GM20431 (cell line): ENCODE data around the gene PPP6R3.
"Not testable (repeated sequence)": the region's sequence is repeated elsewhere in the genome, so short reads cannot be mapped to it uniquely, and the experiment has no call there.

ENCODE experiments used
- in situ Hi-C: fragments of 300-500 bp; cut with MseI, MboI; formaldehyde crosslinking; loops from one replicate; pipeline ENCODE4 v1.15.0; 2020; ENCODE audit warnings: low sequenced_read_pairs; ENCODE audit not compliant: unreplicated experiment

PPP6R3 gene

DNA sequence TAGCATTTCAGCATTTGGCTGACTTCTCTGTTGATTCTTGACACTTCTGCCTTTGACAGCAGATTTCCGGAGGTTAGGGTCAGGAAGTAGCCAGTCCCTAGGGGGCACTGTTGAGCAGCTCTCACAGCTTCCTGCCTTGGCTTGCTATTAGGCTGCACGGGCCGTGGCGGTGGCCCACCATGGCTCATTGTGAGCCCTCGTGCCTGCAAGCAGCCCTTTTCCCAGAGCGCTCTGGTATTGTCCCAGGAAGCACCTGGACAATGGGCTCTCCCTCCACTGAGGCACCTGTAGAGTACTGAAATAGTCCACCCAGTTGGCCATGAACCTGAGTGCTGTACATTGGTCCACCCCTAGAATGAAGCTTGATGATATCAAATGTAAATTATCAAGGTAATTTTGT lies 123.5 kb downstream of the PPP6R3 start:
- in situ Hi-C loops: no loop called here

DNA sequence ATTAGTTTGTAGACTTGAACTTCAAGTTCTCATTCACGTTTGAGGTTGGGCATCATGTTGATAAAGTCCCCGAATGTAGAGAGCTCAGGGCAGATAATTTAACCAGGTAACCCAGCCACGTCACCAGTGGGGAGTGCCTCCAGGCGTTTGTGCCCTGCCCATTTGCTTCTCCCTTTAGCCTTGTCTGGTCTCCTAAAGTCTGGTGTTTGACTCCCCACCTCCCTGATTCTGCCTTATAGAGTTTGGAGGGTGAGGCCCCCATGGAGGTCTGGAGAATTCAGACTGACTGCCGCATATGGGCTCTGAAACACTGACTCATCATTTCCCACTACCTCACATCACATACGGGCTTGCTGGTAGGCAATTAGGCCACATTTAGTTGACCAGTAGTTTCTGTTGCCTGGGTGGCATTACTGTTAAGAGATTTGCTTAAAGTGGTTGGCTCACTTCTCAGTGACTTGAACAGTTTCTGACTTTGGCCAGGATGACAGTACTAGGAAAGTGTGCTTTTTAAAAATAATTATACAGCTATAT lies 124.5 kb downstream of the PPP6R3 start:
- in situ Hi-C loops: no loop called here

DNA sequence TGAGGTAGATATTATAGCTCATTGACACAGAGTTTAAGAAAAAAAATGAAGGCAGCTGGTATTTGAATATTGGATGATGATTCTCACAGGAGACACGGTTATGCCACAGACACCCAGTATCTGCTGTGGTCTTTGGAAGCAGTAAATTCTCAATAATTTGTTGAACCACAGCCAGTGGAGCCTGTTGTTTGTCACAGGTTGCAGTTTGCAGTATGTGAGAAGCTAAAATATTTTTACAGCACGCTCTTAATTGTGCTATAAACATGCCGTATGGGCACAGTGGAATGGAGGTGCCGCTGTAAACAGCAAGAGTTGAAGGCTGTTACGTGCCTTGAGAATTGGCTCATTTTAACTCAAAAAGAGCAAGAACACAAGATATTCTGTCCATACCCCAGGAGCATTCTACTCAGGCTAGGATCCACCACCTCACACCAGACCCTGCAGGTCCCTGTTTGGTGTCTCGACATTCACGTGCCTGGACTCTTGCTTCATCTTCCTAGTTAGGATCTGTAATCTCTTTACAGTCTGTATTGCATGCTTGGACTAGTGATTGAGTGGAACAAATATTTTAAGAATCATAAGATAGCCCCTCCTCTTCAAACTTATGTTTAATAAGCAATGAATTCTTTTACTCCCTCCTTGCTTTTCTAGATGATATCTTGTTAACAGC lies 129.1 kb downstream of the PPP6R3 start:
- in situ Hi-C loops: no loop called here

DNA sequence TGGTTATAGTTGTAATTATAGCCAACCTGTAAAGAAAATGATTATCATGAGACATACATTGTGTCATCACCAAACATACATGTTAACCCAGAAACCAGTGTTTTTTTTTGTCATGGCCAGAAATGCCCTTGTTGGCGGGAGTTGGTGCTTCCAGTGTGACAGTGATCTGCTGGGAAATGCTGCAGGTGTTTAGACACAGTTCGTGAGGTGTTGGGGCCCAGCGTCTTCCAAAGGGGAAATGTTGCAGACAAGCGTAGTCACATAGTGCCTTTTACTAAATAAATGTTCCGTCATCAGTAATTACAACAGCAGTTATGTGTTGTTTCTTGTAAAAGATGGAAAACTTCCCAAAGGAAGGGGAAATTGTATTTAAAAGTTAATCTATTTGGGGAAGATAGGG lies 131.2 kb downstream of the PPP6R3 start:
- in situ Hi-C loops: no loop called here

DNA sequence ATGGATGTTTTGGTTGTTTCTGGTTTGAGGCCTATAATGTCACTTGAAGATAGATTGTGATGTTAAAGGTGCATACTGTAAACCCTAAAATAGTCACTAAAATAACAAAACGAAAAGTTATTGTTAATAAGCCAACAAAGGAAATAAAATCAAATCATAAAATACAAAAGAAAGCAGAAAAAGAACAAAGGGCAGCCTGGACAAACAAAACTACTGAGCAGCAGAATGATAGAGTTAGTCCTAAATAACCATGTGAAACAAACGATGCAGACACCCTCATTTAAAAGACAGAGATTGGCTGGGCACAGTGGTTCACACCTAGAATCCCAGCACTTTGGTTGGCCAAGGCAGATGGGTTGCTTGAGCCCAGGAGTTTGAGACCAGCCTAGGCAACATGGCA lies 132.9 kb downstream of the PPP6R3 start:
- in situ Hi-C loops: no loop called here

DNA sequence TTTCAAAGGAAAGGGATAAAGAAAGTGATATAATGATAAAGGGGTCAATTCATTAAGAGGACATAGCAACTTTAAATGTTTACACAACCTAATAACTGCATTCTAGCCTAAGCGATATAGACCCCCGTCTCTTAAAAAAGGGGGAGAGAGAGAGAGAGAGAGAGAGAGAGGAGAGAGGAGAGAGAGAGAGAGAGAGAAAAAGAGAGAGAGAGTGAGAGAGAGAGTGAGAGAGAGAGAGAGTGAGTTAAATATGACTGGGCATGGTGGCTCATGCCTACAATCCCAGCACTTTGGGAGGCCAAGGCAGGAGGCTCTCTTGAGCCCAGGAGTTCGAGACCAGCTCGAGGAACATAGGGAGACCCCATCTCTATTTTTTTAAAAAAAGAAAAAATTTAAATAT lies 133.6 kb downstream of the PPP6R3 start:
- in situ Hi-C loops: no loop called here

DNA sequence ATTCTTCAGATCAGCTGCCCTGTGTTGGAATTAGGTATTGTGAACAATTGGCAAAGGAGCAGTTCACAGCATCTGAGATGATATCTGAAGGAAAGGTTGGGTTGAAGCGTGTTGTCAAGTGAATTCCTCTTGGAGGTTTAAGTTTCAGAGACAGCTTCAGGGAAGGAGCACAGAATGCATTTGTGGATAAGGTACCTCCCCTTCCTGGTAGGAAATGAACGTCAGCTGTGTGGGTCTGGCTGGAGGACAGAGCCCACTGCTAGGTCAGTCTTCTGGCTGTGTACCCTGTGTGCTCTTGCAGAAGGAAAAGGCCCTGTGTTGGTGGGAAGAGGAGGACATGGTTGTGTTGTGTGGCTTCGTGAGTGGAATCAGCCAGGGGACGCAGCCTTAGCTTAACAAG lies 135.7 kb downstream of the PPP6R3 start:
- in situ Hi-C loops: no loop called here

DNA sequence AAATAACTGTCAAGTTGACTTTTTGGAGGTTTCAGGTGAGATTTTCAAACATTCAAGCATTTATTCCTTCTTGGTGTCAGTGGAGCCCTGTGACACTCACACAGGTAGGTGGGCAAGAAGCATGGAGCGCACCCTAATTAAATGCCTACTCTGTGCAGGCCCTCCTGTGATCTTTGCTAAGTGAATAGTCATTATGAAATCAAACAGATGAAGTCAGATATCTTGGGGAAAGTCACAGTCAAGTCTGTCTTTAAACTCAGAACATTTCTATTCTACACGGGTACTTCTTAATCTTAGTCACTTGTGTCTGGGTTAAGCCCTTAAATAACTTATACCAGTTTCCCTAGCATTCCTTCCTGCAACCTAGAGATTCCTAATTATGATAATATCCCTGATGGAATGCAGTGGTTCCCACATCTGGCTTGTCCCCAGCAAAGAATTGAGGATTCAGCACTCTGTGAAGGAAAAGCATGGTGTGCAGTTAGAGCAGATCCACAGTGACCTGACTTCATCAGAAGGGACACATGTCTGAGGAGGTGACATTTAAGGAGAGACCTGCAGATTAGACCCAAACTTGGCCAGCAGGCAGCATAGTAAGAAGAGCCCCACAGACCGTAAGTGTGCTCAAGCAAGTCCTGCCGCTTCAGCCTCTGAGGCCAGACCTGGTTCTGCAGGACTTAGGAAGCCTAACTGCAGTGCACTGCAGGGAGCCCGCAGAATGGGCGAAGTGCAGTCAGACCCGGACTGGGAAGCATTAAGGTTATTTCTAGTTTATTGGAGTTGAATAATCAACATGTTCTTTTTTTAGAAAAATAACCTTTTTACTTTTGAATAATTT lies 138.5 kb downstream of the PPP6R3 start:
- in situ Hi-C loops: no loop called here

DNA sequence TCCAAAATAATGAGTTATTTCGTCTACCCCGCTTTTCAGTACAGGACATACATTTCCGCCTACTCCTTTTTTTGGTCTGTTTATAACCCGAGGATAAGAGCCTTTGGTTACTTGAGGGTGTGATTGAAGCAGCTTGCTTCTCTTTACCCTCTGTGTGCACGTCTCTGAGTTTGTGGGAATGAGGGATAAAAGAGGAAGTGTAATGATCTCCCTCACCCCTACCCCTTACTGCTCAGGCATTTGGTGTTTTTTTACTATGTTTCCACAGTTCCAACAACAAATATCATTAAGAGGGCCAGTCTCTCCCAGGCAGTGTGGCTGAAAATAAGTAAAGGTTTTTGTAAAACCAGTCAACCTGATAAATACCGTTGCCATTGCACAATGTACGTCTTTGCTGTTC lies 140.6 kb downstream of the PPP6R3 start:
- in situ Hi-C loops: no loop called here

DNA sequence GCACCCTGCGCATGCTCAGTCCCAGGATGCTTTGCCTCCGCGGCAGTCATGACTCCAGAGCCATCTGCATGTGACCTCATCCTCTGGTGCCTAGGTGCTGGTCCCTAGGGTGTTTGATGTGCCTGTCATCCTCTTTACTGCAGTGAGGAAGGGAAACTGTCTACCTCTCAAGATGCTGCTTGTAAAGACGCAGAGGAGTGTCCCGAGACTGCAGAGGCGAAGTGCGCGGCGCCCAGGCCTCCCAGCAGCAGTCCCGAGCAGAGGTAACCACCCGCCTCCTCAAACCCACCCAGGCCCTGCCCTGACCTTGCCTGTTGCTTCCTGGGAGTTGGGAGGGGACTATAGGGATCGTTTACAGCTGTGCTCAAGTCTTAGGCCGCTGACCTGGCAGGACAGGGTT lies 149.2 kb downstream of the PPP6R3 start:
- in situ Hi-C loops: no loop called here

DNA sequence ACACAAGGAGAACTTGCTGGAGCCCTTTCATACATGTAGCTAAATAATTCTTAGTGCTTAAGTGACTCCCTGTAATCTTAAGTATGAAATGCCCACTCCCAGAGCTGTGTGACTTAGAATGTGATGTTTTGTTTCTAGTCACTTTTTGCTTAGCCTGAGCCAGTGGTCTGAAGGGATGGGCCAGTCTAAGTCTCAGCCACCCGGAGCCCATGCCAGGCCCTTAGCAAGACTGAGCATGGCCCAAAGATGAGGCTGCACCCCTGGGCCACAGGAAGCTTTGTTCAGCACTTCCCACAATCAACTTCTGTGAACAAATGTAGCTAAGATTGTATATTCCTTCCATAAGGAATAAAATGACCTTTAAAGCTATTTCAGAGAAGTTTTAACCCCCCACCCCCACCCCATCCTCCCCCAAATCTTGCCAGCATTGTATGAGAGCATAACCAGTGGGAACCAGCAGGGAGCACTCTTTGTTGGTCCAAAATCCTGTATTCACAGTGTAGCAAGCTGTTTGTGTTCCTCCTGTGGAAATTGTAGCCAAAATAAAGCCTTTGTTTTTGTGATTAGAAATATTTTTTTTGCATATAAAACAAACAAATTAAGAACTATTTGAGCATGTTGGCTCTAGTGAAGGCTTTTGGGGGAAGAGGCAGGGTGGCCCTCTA lies 150.0 kb downstream of the PPP6R3 start:
- in situ Hi-C loops: no loop called here

DNA sequence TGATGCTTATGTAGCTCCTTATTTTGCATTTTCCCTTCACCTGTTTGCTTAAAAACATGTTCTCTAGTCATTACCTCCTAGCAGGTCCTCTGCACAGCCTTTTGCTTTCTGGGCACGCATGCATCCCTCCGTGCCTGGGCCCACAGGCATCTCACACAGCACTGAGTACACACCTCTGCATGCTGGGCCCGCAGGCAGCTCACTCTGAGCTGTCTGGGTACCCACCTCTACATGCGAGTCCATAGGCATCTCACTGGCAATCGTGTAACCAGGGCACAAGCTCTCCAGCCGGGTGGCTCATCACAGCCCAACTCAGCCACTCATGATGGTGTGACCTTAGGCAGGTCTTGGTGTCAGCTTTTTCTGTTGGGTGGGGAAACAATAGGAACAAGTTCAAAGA lies 155.1 kb downstream of the PPP6R3 start:
- in situ Hi-C loops: no loop called here

DNA sequence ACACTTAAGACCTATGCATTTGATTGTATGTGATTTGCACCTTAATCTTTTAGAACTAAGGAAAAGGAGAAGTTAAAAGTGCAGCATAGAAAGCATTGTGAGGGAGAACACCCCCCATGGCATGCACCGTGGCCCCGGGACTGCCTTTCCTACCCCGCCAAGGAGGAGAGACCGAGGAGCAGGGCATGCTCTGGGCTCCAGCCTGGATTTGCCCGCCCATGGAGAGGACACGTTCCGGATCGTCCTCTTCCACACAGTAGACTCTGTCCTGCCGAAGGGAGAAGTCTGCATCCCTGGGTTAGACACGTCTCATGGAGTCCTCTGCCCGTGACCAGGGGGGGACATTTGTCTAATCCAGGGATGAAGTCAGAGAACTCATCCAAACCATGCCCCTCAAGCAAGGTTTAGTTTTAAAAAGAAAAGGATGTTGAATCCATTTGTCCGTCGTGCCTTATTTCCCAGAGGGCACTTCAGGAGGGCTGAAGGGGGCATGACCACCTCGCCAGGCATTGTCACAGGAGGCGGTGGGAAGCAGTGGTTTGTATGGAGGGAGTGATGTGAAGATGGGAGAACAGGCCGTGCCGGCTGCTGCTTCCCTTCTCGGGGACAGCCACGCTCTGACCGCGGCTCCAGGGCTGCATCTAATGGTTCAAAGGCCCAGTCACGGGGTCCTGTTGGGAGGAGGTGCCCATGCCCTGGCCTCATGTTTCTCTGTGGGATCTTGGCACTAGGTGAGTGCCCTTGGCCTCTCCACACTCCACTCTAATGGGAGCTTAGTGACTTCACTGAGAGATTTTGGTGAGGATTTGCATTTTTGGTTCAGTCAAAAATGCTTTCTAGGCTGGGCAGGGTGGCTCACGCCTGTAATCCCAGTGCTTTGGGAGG lies 157.6 kb downstream of the PPP6R3 start:
- in situ Hi-C loops: no loop called here

DNA sequence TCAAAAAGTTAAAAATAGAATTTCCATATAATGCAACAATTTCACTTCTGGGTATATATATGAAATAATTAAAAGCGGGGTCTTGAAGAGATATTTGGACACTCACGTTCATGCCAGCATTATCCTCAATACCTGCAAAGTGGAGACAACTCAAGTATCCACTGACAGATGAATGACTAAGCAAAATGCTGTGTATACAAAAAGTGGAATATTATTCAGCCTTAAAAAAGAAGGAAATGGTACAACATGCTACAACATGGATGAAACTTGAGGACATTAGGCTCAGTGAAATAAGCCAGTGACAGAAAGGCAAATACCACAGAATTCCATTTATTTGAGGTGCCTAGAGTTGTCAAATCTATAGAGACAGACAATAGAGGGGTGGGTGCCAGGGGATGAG lies 161.3 kb downstream of the PPP6R3 start:
- in situ Hi-C loops: no loop called here

DNA sequence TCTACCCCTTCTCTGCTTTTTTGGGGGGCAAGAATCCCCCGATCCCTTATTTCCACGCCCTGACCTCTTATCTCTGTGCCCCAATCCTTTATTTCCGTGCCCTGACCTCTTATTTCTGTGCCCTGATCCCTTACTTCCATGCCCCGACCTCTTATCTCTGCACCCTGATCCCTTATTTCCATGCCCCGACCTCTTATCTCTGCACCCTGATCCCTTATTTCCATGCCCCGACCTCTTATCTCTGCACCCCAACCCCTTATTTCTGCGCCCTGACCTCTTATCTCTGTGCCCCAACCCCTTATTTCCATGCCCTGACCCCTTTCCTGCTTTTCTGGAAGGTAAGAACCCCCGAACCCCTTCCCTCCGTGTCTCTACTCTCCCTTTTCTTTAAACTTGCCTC lies 163.2 kb downstream of the PPP6R3 start:
- in situ Hi-C loops: not testable (repeated sequence)

DNA sequence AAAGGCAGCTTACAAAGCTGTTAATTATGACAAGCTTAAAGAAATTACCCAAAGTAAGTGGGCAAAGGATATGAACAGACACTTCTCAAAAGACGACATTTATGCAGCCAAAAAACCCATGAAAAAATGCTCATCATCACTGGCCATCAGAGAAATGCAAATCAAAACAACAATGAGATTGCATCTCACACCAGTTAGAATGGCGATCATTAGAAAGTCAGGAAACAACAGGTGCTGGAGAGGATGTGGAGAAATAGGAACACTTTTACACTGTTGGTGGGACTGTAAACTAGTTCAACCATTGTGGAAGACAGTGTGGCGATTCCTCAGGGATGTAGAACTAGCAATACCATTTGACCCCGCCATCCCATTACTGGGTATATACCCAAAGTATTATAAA lies 164.5 kb downstream of the PPP6R3 start:
- in situ Hi-C loops: not testable (repeated sequence)

DNA sequence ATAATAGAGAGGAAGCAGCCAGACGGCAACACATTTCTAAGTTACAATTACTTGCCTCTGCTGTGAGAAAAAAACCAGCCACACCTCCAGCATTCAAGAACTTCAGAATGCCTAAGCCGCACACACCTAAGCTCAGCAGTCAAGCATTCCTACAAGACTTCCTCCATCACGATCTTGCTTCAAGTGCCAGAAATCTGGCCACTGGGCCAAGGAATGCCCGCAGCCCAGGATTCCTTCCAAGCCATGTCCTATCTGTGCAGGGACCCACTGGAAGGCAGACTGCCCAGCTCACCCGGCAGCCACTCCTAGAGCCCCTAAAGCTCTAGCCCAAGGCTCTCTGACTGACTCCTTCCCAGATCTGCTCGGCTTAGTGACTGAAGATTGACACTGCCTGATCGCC lies 165.7 kb downstream of the PPP6R3 start:
- in situ Hi-C loops: not testable (repeated sequence)

DNA sequence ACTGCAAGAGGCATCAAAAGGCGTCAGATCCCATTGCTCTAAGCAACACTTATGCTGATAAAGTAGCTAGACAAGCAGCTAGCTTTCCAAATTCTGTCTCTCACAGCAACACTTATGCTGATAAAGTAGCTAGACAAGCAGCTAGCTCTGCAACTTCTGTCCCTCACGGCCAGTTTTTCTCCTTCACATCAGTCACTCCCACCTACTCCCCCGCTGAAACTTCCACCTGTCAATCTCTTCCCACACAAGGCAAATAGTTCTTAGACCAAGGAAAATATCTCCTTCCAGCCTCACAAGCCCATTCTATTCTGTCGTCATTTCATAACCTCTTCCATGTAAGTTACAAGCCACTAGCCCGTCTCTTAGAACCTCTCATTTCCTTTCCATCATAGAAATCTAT lies 168.3 kb downstream of the PPP6R3 start:
- in situ Hi-C loops: not testable (repeated sequence)

DNA sequence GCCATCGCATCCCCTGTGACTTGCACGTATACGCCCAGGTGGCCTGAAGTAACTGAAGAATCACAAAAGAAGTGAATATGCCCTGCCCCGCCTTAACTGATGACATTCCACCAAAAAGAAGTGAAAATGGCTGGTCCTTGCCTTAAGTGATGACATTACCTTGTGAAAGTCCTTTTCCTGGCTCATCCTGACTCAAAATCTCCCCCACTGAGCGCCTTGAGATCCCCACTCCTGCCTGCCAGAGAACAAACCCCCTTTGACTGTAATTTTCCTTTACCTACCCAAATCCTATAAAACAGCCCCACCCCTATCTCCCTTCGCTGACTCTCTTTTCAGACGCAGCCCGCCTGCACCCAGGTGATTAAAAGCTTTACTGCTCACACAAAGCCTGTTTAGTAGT lies 171.8 kb downstream of the PPP6R3 start:
- in situ Hi-C loops: not testable (repeated sequence)

DNA sequence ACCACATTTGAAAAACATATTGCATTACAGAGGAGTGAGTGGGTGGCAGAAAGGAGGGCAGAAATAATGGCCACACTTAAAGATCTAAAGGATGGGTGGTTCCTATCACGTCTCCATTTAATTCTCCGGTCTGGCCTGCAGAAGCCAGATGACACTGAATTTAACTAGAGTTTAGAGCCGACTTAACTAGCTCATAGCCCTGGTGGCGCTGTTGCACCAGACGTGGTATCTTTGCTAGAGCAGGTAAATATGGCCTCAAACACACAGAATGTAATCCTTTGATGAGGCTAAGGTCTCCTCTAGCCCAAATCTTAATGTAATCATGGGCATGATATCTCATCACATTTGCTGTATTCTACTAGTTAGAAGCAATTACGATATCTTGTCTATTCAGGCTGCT lies 172.2 kb downstream of the PPP6R3 start:
- in situ Hi-C loops: no loop called here
